Keratinocyte (primary cell): ENCODE data around the gene OSBPL1A. TPM values are rescaled to one million over a fixed set of nuclear protein-coding genes. Genes with fewer than 3 reads are reported as not detected.

Source experiments
- DNase-seq: peaks from one replicate; pipeline ENCODE4 v3.0.0-alpha.2; 2011; ENCODE audit warnings: low read depth, missing footprints, low spot score
- FAIRE-seq: peaks from 2 replicates; lab custom pipeline; 2011; peaks lifted over from hg19 to GRCh38; lab: Jason Lieb, UNC
- H2AFZ ChIP-seq: 2 replicates; pipeline ENCODE4 v1.6.0; 2012; ENCODE audit warnings: low read length, control low read depth, inconsistent platforms; ENCODE audit not compliant: control insufficient read depth
- H3K27ac ChIP-seq: 2 replicates; pipeline ENCODE4 v1.5.1; 2011; ENCODE audit warnings: low read length; ENCODE audit not compliant: control insufficient read depth, insufficient read depth
- H3K27me3 ChIP-seq: 3 replicates; pipeline ENCODE4 v1.6.0; 2011; ENCODE audit warnings: low read length; ENCODE audit not compliant: control insufficient read depth, insufficient read depth; ENCODE audit errors: extremely low read depth
- H3K36me3 ChIP-seq, 2 experiments: 2 replicates in 1 of 2; 3 replicates in 1 of 2; pipeline ENCODE4 v1.5.1; 2011; ENCODE audit warnings: low read length in 2 of 2, mild to moderate bottlenecking in 1 of 2; ENCODE audit not compliant: control insufficient read depth in 2 of 2, insufficient read depth in 2 of 2; ENCODE audit errors: extremely low read depth in 1 of 2
- H3K4me1 ChIP-seq: 3 replicates; pipeline ENCODE4 v1.5.1; 2011; ENCODE audit warnings: low read length; ENCODE audit not compliant: control insufficient read depth, insufficient read depth; ENCODE audit errors: extremely low read depth
- H3K4me2 ChIP-seq: 3 replicates; pipeline ENCODE4 v1.6.0; 2011; ENCODE audit warnings: low read depth, low read length; ENCODE audit not compliant: control insufficient read depth, insufficient read depth; ENCODE audit errors: extremely low read depth
- H3K4me3 ChIP-seq, 3 experiments: fragments of 200-600 bp in 1 of 3; sonication (generic) in 1 of 3; 2 replicates in 2 of 3; 3 replicates in 1 of 3; pipeline ENCODE4 v1.5.1; 2011 to 2016; ENCODE audit warnings: low read length in 3 of 3, mild to moderate bottlenecking in 3 of 3, control low read depth in 2 of 3, inconsistent platforms in 1 of 3, low read depth in 1 of 3, mixed read lengths in 1 of 3, mixed run types in 1 of 3, moderate library complexity in 1 of 3; ENCODE audit not compliant: control insufficient read depth in 2 of 3, insufficient read depth in 2 of 3; ENCODE audit errors: extremely low read depth in 1 of 3
- H3K79me2 ChIP-seq: 2 replicates; pipeline ENCODE4 v1.6.0; 2012; ENCODE audit warnings: low read length; ENCODE audit not compliant: control insufficient read depth, insufficient read depth
- H3K9ac ChIP-seq: 3 replicates; pipeline ENCODE4 v1.6.0; 2011; ENCODE audit warnings: low read length; ENCODE audit not compliant: control insufficient read depth, insufficient read depth; ENCODE audit errors: extremely low read depth
- H3K9me1 ChIP-seq: 3 replicates; pipeline ENCODE4 v1.6.0; 2011; ENCODE audit warnings: low read length; ENCODE audit not compliant: control insufficient read depth, insufficient read depth; ENCODE audit errors: extremely low read depth
- H3K9me3 ChIP-seq: 2 replicates; pipeline ENCODE4 v1.5.1; 2012; ENCODE audit warnings: low read depth, low read length; ENCODE audit not compliant: control insufficient read depth
- H4K20me1 ChIP-seq: 3 replicates; pipeline ENCODE4 v1.6.0; 2011; ENCODE audit warnings: low read length; ENCODE audit not compliant: control insufficient read depth, insufficient read depth; ENCODE audit errors: extremely low read depth
- CTCF ChIP-seq, 3 experiments: IDR thresholded peaks in 1 of 3; conservative IDR thresholded peaks in 1 of 3; optimal IDR thresholded peaks in 1 of 3; 2 replicates in 2 of 3; 3 replicates in 1 of 3; pipeline versions ENCODE3 to v1.5.1; 2011; ENCODE audit warnings: low read length in 3 of 3, mild to moderate bottlenecking in 3 of 3, moderate library complexity in 2 of 3, control low read depth in 1 of 3, inconsistent platforms in 1 of 3; ENCODE audit not compliant: insufficient read depth in 2 of 3; ENCODE audit errors: extremely low read depth in 1 of 3
- EZH2 ChIP-seq: IDR thresholded peaks from one replicate; pipeline ENCODE4 v1.6.1; 2012; ENCODE audit warnings: inconsistent platforms, mild to moderate bottlenecking, low read length, moderate library complexity
- dilution Hi-C: fragments of 300-500 bp; cut with MboI; formaldehyde crosslinking; loops from one replicate; pipeline ENCODE4 v1.7.0; 2020; ENCODE audit warnings: low sequenced_read_pairs; ENCODE audit not compliant: extremely low pct_ligation_motif_present
- polyA plus RNA-seq, 5 experiments: library from polyadenylated mRNA; depleted of rRNA in 3 of 5; stranded (reverse) in 3 of 5; stranded (forward) in 1 of 5; unstranded in 1 of 5; fragments of >200 nt; gene quantifications; 1 replicate in 1 of 5; 2 replicates in 3 of 5; 3 replicates in 1 of 5; pipeline versions ENCODE4 v1.2.1 to v1.2.3, GENCODE V29; 2011 to 2012; ENCODE audit warnings: missing spikeins in 2 of 5, low read depth in 1 of 5, low replicate concordance in 1 of 5

OSBPL1A gene
- polyA plus RNA-seq, 1 donor (not counting 4 experiments of a cell fraction or from before 2014, with no cell fraction given), result 17.7 TPM

- Histone ChIP-seq H3K9ac (no peak overlapping the region), H3K79me2 (peaks cover 10% of the 10 kb centered on the region), H3K9me3 (no peaks in the 10 kb centered on the region), H3K4me1 (peaks cover 5% of the 10 kb centered on the region), H3K27me3 (no peaks in the 10 kb centered on the region), H3K4me2 (no peak overlapping the region), H3K27ac (no peak overlapping the region), H3K36me3 (no peaks in the 10 kb centered on the region), H3K4me3 (no peak overlapping the region), H4K20me1 (no peaks in the 10 kb centered on the region), H3K9me1 (no peaks in the 10 kb centered on the region), H2AFZ (no peak overlapping the region)
- FAIRE-seq, result no peak
- no peak for DNase-seq
- dilution Hi-C loops, result no loop called here
- TF ChIP-seq CTCF (optimal IDR thresholded peaks at IDR 0.05 in 1 of 3, IDR thresholded peaks at IDR 0.05 in 1 of 3, conservative IDR thresholded peaks at IDR 0.05 in 1 of 3; ENCODE audit: extremely low read depth in 1 of 3, insufficient read depth in 2 of 3, low read length in 3 of 3) (no peak), EZH2 (no peak)
These were observed 134.6 kb downstream of the OSBPL1A start for GRCh38 chr18:24263050-24263449.

DNA sequence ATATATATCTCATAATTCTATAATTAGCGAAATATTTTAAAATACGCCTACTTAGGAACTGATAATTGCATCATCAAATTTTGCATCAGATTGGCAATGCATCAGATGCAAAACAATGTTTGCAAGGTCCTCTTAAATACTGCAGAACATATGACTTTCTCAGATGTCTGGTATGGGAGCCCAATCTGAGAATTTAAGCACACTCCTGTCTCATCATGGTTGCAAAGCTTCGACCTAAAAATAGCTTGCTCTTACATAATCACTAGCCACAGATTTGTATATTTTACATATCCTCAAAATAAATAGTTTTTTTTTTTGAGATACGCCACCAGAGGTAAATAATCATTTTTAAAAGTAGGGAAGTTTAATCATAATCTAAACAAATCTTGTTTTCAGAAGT, 135.5 kb downstream of the OSBPL1A start:
- TF ChIP-seq EZH2, result no peak
- no peak for TF ChIP-seq CTCF (optimal IDR thresholded peaks at IDR 0.05 in 1 of 3, IDR thresholded peaks at IDR 0.05 in 1 of 3, conservative IDR thresholded peaks at IDR 0.05 in 1 of 3; ENCODE audit: extremely low read depth in 1 of 3, insufficient read depth in 2 of 3, low read length in 3 of 3)
- dilution Hi-C loops, result no loop called here
- H4K20me1 ChIP-seq, result no peaks in the 10 kb centered on the region
- no peak for FAIRE-seq
- H3K27ac ChIP-seq, result no peak overlapping the region
- H3K27me3 ChIP-seq, result no peaks in the 10 kb centered on the region
- no peaks in the 10 kb centered on the region for H3K36me3 ChIP-seq
- no peaks in the 10 kb centered on the region for H3K9me1 ChIP-seq
- H3K4me2 ChIP-seq, result no peak overlapping the region
- H3K9me3 ChIP-seq, result no peaks in the 10 kb centered on the region
- no peak overlapping the region for H3K4me3 ChIP-seq
- H3K79me2 ChIP-seq, result peaks cover 8% of the 10 kb centered on the region
- H2AFZ ChIP-seq, result no peak overlapping the region
- H3K4me1 ChIP-seq, result peaks cover 5% of the 10 kb centered on the region
- H3K9ac ChIP-seq, result no peak overlapping the region
- no peak for DNase-seq
